HepG2 (cell line): ENCODE measurements around the gene ACSS1. TPM values are rescaled to one million over a fixed set of nuclear protein-coding genes. Genes with fewer than 3 reads are reported as not detected.

Experiments
- ATAC-seq: fragments of 200-7000 bp; cut with Tn5 transposase; 3 replicates; pipeline ENCODE4 v1.9.1; 2020; ENCODE audit warnings: mild to moderate bottlenecking, moderate library complexity
- BruUV-seq: library from RNA; stranded (reverse); fragments of 400-500 nt; replicated peaks from 2 replicates; lab custom pipeline; 2021; lab: Mats Ljungman, UMichigan
- CTCF ChIA-PET: fragments of 300-600 bp; formaldehyde crosslinking; extraction: SDS; loops from one replicate; lab custom pipeline; 2021; ENCODE audit warnings: low total read pairs, inconsistent platforms, low intra/inter-chr PET ratio; lab: Yijun Ruan, JAX
- POLR2A ChIA-PET: fragments of 350-600 bp; sonication (Branson Sonifier 250); formaldehyde crosslinking; loops from one replicate; lab custom pipeline; 2020; ENCODE audit warnings: antibody characterized with exemption, inconsistent platforms; lab: Yijun Ruan, JAX
- DNase-seq: peaks from one replicate; pipeline ENCODE4 v3.0.0-alpha.2; 2015; ENCODE audit warnings: low spot score
- FAIRE-seq: peaks from 3 replicates; lab custom pipeline; 2011; peaks lifted over from hg19 to GRCh38; lab: Jason Lieb, UNC
- H2AFZ ChIP-seq: one replicate; pipeline ENCODE4 v1.6.1; 2011; ENCODE audit warnings: low read length, inconsistent platforms
- H3K27ac ChIP-seq: fragments of 300-600 bp; 3 replicates; pipeline ENCODE4 v1.8.0; 2011; ENCODE audit warnings: mixed run types, mild to moderate bottlenecking, mixed read lengths, low read length, inconsistent platforms; ENCODE audit not compliant: insufficient read depth; ENCODE audit errors: extremely low read length
- H3K27me3 ChIP-seq, 2 experiments: fragments of 200-600 bp in 1 of 2; 2 replicates in 1 of 2; 3 replicates in 1 of 2; pipeline versions ENCODE4 v1.6.0 to v1.8.0; 2011; ENCODE audit warnings: low read length in 2 of 2, mild to moderate bottlenecking in 2 of 2, moderate library complexity in 2 of 2, inconsistent platforms in 1 of 2; ENCODE audit not compliant: insufficient read depth in 2 of 2, control insufficient read depth in 1 of 2
- H3K36me3 ChIP-seq, 2 experiments: fragments of 200-600 bp in 1 of 2; replicated peaks in 1 of 2; 2 replicates in 1 of 2; 3 replicates in 1 of 2; pipeline versions ENCODE4 v1.5.1 to v1.8.0; 2011; ENCODE audit warnings: low read length in 2 of 2, inconsistent platforms in 1 of 2; ENCODE audit not compliant: insufficient read depth in 2 of 2, control insufficient read depth in 1 of 2
- H3K4me1 ChIP-seq: 2 replicates; pipeline ENCODE4 v1.5.1; 2012; ENCODE audit warnings: low read length, inconsistent platforms; ENCODE audit not compliant: insufficient read depth
- H3K4me2 ChIP-seq: 2 replicates; pipeline ENCODE4 v1.6.0; 2011; ENCODE audit warnings: low read depth, low read length, inconsistent platforms
- H3K4me3 ChIP-seq, 3 experiments: fragments of 200-600 bp in 1 of 3; sonication (generic), shearing (Covaris generic) in 1 of 3; replicated peaks in 1 of 3; 2 replicates each; pipeline ENCODE4 v1.5.1; 2011 to 2016; ENCODE audit warnings: low read length in 3 of 3, inconsistent platforms in 2 of 3, low read depth in 2 of 3, mild to moderate bottlenecking in 2 of 3, control low read depth in 1 of 3, mixed read lengths in 1 of 3; ENCODE audit not compliant: insufficient read depth in 1 of 3
- H3K79me2 ChIP-seq: one replicate; pipeline ENCODE4 v1.6.1; 2011; ENCODE audit warnings: low read length, inconsistent platforms; ENCODE audit not compliant: insufficient read depth
- H3K9ac ChIP-seq: 2 replicates; pipeline ENCODE4 v1.6.0; 2011; ENCODE audit warnings: mild to moderate bottlenecking, low read depth, low read length, inconsistent platforms; ENCODE audit not compliant: insufficient read depth
- H3K9me3 ChIP-seq: 2 replicates; pipeline ENCODE4 v1.5.1; 2012; ENCODE audit warnings: mild to moderate bottlenecking, low read length
- H4K20me1 ChIP-seq: 2 replicates; pipeline ENCODE4 v1.6.0; 2011; ENCODE audit warnings: inconsistent platforms, mild to moderate bottlenecking, low read length, moderate library complexity; ENCODE audit not compliant: insufficient read depth
- EED ChIP-seq: sonication (generic); formaldehyde crosslinking; IDR thresholded peaks from 2 replicates; pipeline ENCODE4 v1.5.0; 2020; ENCODE audit warnings: mild to moderate bottlenecking, missing genetic modification reagents
- MAFK ChIP-seq, 2 experiments: IDR thresholded peaks in 1 of 2; conservative IDR thresholded peaks in 1 of 2; 2 replicates each; pipeline ENCODE4 v1.6.1; 2011; ENCODE audit warnings: improper control_type of control experiment in 2 of 2, low read length in 2 of 2
- MEF2D ChIP-seq: sonication (generic); formaldehyde crosslinking; IDR thresholded peaks from 2 replicates; pipeline ENCODE4 v1.5.1; 2020; ENCODE audit warnings: mild to moderate bottlenecking, missing genetic modification reagents
- SUZ12 ChIP-seq: fragments of 150-350 bp; IDR thresholded peaks from 2 replicates; pipeline ENCODE4 v1.6.1; 2014; ENCODE audit warnings: low read depth, low read length
- WGBS: methylation state at CpG from one replicate; pipeline ENCODE4 v1.1.6; 2017; ENCODE audit warnings: low lambda C conversion rate; 5-methylcytosine and 5-hydroxymethylcytosine counted together
- in situ Hi-C: cut with HindIII; loops from 2 replicates; pipeline ENCODE4 v1.10.0; 2017; ENCODE audit warnings: low pct_unique_long_range_greater_than_20kb; ENCODE audit not compliant: extremely low pct_ligation_motif_present
- intact Hi-C: fragments of 100-400 bp; cut with micrococcal nuclease; formaldehyde crosslinking; loops from one replicate; pipeline ENCODE4 v1.10.0; 2022; ENCODE audit not compliant: unreplicated experiment
- polyA plus RNA-seq, 8 experiments: library from polyadenylated mRNA; depleted of rRNA in 3 of 8; stranded (reverse) in 7 of 8; unstranded in 1 of 8; fragments of >200 nt; fragmentation: Illumina TruSeq in 4 of 8; extraction: Trizol in 4 of 8; gene quantifications; 2 replicates each; pipeline versions ENCODE4 v1.2.1 to v1.2.3, GENCODE V29; 2011 to 2016; ENCODE audit warnings: low read depth in 4 of 8, missing spikeins in 1 of 8, mixed read lengths in 1 of 8; ENCODE audit not compliant: insufficient read depth in 1 of 8
- total RNA-seq, 5 experiments: library from RNA; depleted of rRNA; stranded (reverse); fragments of >200 nt; fragmentation: Illumina TruSeq; extraction: Trizol; gene quantifications; 2 replicates each; pipeline ENCODE4 v1.2.3, GENCODE V29; 2016; ENCODE audit warnings: low read depth in 1 of 5
- TF ChIP-seq, protein P1 (sequence below): sonication (generic); formaldehyde crosslinking; IDR thresholded peaks from 2 replicates; pipeline ENCODE4 v1.4.0; 2020; ENCODE audit warnings: mild to moderate bottlenecking, missing genetic modification reagents

Gene ACSS1
- total and polyA plus RNA-seq, 2 of the 13 experiments (the other 11 are each of a cell fraction or from before 2014, with no cell fraction given) = 15.2 to 41.6 TPM

- TF ChIP-seq EED (peak; percentile 46; the same call in 1 of the 2 replicates), MAFK (conservative IDR thresholded peaks at IDR 0.05 in 1 of 2, IDR thresholded peaks at IDR 0.05 in 1 of 2; ENCODE audit: low read length in 2 of 2) (0 out of 4 replicates have a peak, but pooled peaks of 1 of the 2 experiments have one; percentile 1)
- TF ChIP-seq, all 625 proteins: peak for 4
Measured at GRCh38 chr20:25044660-25045342, 13.1 kb downstream of the ACSS1 start (continued).

DNA sequence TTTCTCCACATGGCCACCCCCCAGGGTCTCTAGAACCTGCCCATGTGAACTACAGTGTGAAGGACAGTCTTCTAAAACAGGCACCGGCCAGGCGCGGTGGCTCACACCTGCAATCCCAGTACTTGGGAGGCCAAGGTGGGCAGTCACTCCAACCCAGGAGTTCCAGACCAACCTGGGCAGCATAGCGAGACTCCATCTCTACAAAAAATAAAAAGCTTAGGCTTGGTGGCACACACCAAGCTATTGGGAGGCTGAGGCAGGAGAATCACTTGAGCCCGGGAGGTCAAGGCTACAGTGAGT, 13.7 kb downstream of the ACSS1 start:
- ChIA-PET CTCF (no interaction called here), POLR2A (interaction anchor here (1.7 kb wide), 1 partner anchor 12 kb away, joined by 5 read pairs; no protein-coding TSS in a partner anchor)
- no peaks in the 10 kb centered on the region for H3K79me2 ChIP-seq
- no peak overlapping the region for H3K4me3 ChIP-seq
- no peak overlapping the region for H3K27ac ChIP-seq
- no peak overlapping the region for H3K4me2 ChIP-seq
- 84% methylated on average over 5 of the region's 5 CpGs for WGBS
- in situ Hi-C loops = no loop called here
- FAIRE-seq (no peak), ATAC-seq (no peak), DNase-seq (no peak)
- H4K20me1 ChIP-seq = no peaks in the 10 kb centered on the region
- H3K9ac ChIP-seq = no peak overlapping the region
- H2AFZ ChIP-seq = no peak overlapping the region
- no TSS peak for BruUV-seq
- H3K36me3 ChIP-seq = no peaks in the 10 kb centered on the region; a peak in 1 of 5 replicates
- intact Hi-C loops = no loop called here
- H3K9me3 ChIP-seq = no peaks in the 10 kb centered on the region
- TF ChIP-seq MEF2D (no peak), SUZ12 (no peak)
- TF ChIP-seq, protein P1, sequence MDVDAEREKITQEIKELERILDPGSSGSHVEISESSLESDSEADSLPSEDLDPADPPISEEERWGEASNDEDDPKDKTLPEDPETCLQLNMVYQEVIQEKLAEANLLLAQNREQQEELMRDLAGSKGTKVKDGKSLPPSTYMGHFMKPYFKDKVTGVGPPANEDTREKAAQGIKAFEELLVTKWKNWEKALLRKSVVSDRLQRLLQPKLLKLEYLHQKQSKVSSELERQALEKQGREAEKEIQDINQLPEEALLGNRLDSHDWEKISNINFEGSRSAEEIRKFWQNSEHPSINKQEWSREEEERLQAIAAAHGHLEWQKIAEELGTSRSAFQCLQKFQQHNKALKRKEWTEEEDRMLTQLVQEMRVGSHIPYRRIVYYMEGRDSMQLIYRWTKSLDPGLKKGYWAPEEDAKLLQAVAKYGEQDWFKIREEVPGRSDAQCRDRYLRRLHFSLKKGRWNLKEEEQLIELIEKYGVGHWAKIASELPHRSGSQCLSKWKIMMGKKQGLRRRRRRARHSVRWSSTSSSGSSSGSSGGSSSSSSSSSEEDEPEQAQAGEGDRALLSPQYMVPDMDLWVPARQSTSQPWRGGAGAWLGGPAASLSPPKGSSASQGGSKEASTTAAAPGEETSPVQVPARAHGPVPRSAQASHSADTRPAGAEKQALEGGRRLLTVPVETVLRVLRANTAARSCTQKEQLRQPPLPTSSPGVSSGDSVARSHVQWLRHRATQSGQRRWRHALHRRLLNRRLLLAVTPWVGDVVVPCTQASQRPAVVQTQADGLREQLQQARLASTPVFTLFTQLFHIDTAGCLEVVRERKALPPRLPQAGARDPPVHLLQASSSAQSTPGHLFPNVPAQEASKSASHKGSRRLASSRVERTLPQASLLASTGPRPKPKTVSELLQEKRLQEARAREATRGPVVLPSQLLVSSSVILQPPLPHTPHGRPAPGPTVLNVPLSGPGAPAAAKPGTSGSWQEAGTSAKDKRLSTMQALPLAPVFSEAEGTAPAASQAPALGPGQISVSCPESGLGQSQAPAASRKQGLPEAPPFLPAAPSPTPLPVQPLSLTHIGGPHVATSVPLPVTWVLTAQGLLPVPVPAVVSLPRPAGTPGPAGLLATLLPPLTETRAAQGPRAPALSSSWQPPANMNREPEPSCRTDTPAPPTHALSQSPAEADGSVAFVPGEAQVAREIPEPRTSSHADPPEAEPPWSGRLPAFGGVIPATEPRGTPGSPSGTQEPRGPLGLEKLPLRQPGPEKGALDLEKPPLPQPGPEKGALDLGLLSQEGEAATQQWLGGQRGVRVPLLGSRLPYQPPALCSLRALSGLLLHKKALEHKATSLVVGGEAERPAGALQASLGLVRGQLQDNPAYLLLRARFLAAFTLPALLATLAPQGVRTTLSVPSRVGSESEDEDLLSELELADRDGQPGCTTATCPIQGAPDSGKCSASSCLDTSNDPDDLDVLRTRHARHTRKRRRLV (CRISPR knock-in tag) = no peak
- H3K4me1 ChIP-seq = peaks cover 45% of the 10 kb centered on the region
- peaks cover 0 to 5% of the 10 kb centered on the region in 2 experiments; a peak in 1 of 5 replicates for H3K27me3 ChIP-seq
